ENCODE data around the gene VAV3.
"Not testable (repeated sequence)": the region's sequence is repeated elsewhere in the genome, so short reads cannot be mapped to it uniquely, and the experiment has no call there.

The VAV3 gene

GRCh38 chr1:107788206-107789202 lies 176.5 kb downstream of the VAV3 start:
- DNase-seq: no peak

- peak in 1 of 2 experiments; percentile 4 for DNase-seq
These were observed 177.7 kb downstream of the VAV3 start for GRCh38 chr1:107787299-107787698.

- no peak for DNase-seq
These were observed 178.7 kb downstream of the VAV3 start for GRCh38 chr1:107786203-107786845.

GRCh38 chr1:107785496-107786202 lies 179.3 kb downstream of the VAV3 start:
- DNase-seq: no peak

GRCh38 chr1:107782217-107782845 lies 182.6 kb downstream of the VAV3 start:
- DNase-seq: peak in 1 of 2 experiments; percentile 40

GRCh38 chr1:107781245-107781644 lies 183.7 kb downstream of the VAV3 start:
- no peak for DNase-seq

- DNase-seq: no peak
These were observed 187.3 kb downstream of the VAV3 start for GRCh38 chr1:107777664-107778047.

GRCh38 chr1:107776900-107777663 lies 187.9 kb downstream of the VAV3 start:
- DNase-seq: no peak

- no peak for DNase-seq
These were observed 193.6 kb downstream of the VAV3 start for GRCh38 chr1:107771377-107771776.

- DNase-seq: no peak
These were observed 197.8 kb downstream of the VAV3 start for GRCh38 chr1:107767156-107767582.

GRCh38 chr1:107766533-107766932 lies 198.4 kb downstream of the VAV3 start:
- DNase-seq: no peak

GRCh38 chr1:107762751-107763390 lies 202.1 kb downstream of the VAV3 start:
- no peak for DNase-seq

- DNase-seq: no peak
These were observed 204.9 kb downstream of the VAV3 start for GRCh38 chr1:107760065-107760464.

- DNase-seq: peak in 1 of 2 experiments; percentile 28
These were observed 214.5 kb downstream of the VAV3 start for GRCh38 chr1:107750364-107750959.

GRCh38 chr1:107748531-107748930 lies 216.4 kb downstream of the VAV3 start:
- DNase-seq: no peak

GRCh38 chr1:107741242-107741641 lies 223.7 kb downstream of the VAV3 start:
- no peak for DNase-seq

GRCh38 chr1:107740579-107740978 lies 224.4 kb downstream of the VAV3 start:
- no peak for DNase-seq

- no peak for DNase-seq
These were observed 225.3 kb downstream of the VAV3 start for GRCh38 chr1:107739651-107740050.

- DNase-seq: no peak
These were observed 225.8 kb downstream of the VAV3 start for GRCh38 chr1:107739201-107739600.

GRCh38 chr1:107733401-107733800 lies 231.6 kb downstream of the VAV3 start:
- not testable (repeated sequence) for DNase-seq

GRCh38 chr1:107727866-107728265 lies 237.1 kb downstream of the VAV3 start:
- DNase-seq: no peak
